ENCODE data around the gene TMEM60. TPM values are rescaled to one million over a fixed set of nuclear protein-coding genes. Genes with fewer than 3 reads are reported as not detected.

Gene TMEM60
- total RNA-seq, 1 donor from 2014 or later: 17.2 TPM

GRCh38 chr7:77783545-77783944 is 14.7 kb downstream of the TMEM60 start:
- peaks cover 37% of the 10 kb centered on the region for H3K36me3 Mint-ChIP-seq
- no peaks in the 10 kb centered on the region for H3K27me3 Mint-ChIP-seq (ENCODE audit: low read depth)
- no peak for DNase-seq (ENCODE audit: low spot score in 2 of 2, unreplicated experiment in 2 of 2)
- TF ChIP-seq CTCF (IDR thresholded peaks at IDR 0.05; ENCODE audit: unreplicated experiment): no peak
- peaks cover 7% of the 10 kb centered on the region for H3K4me1 Mint-ChIP-seq
- H3K9me3 Mint-ChIP-seq: peaks cover 10% of the 10 kb centered on the region
- peak overlapping the region; percentile 7 for H3K27ac Mint-ChIP-seq
- no peak overlapping the region for H3K4me3 Mint-ChIP-seq

GRCh38 chr7:77783111-77783510 is 15.1 kb downstream of the TMEM60 start:
- peak overlapping the region; percentile 7 for H3K27ac Mint-ChIP-seq
- peaks cover 7% of the 10 kb centered on the region for H3K4me1 Mint-ChIP-seq
- no peak overlapping the region for H3K4me3 Mint-ChIP-seq
- DNase-seq (ENCODE audit: low spot score in 2 of 2, unreplicated experiment in 2 of 2): no peak
- H3K36me3 Mint-ChIP-seq: peaks cover 40% of the 10 kb centered on the region
- no peak for TF ChIP-seq CTCF (IDR thresholded peaks at IDR 0.05; ENCODE audit: unreplicated experiment)
- H3K27me3 Mint-ChIP-seq (ENCODE audit: low read depth): no peaks in the 10 kb centered on the region
- H3K9me3 Mint-ChIP-seq: peaks cover 8% of the 10 kb centered on the region

- H3K27ac Mint-ChIP-seq: no peak overlapping the region
These were observed 15.9 kb downstream of the TMEM60 start for GRCh38 chr7:77782383-77782782.

GRCh38 chr7:77778535-77778934 is 19.7 kb downstream of the TMEM60 start:
- Mint-ChIP-seq H3K27ac (no peak overlapping the region), H3K27me3 (ENCODE audit: low read depth) (no peaks in the 10 kb centered on the region), H3K36me3 (peaks cover 54% of the 10 kb centered on the region), H3K4me3 (no peak overlapping the region), H3K9me3 (peaks cover 16% of the 10 kb centered on the region), H3K4me1 (peaks cover 6% of the 10 kb centered on the region)
- DNase-seq (ENCODE audit: low spot score in 2 of 2, unreplicated experiment in 2 of 2): no peak
- no peak for TF ChIP-seq CTCF (IDR thresholded peaks at IDR 0.05; ENCODE audit: unreplicated experiment)

More at GRCh38 chr7:77782383-77782782, 15.9 kb downstream of the TMEM60 start:
- Mint-ChIP-seq H3K4me3 (no peak overlapping the region), H3K36me3 (peaks cover 45% of the 10 kb centered on the region), H3K27me3 (ENCODE audit: low read depth) (no peaks in the 10 kb centered on the region), H3K4me1 (peaks cover 7% of the 10 kb centered on the region), H3K9me3 (peaks cover 10% of the 10 kb centered on the region)
- no peak for TF ChIP-seq CTCF (IDR thresholded peaks at IDR 0.05; ENCODE audit: unreplicated experiment)
- no peak for DNase-seq (ENCODE audit: low spot score in 2 of 2, unreplicated experiment in 2 of 2)

- Mint-ChIP-seq H3K27ac (no peak overlapping the region), H3K4me1 (no peaks in the 10 kb centered on the region), H3K27me3 (ENCODE audit: low read depth) (no peaks in the 10 kb centered on the region), H3K36me3 (peaks cover 37% of the 10 kb centered on the region), H3K4me3 (no peak overlapping the region), H3K9me3 (peaks cover 9% of the 10 kb centered on the region)
- DNase-seq (ENCODE audit: low spot score in 2 of 2, unreplicated experiment in 2 of 2): no peak
- TF ChIP-seq CTCF (IDR thresholded peaks at IDR 0.05; ENCODE audit: unreplicated experiment): no peak
These were observed 26.3 kb downstream of the TMEM60 start for GRCh38 chr7:77771901-77772300.

- Mint-ChIP-seq H3K36me3 (peaks cover 26% of the 10 kb centered on the region), H3K27me3 (ENCODE audit: low read depth) (no peaks in the 10 kb centered on the region), H3K9me3 (no peaks in the 10 kb centered on the region), H3K4me3 (no peak overlapping the region), H3K4me1 (peaks cover 6% of the 10 kb centered on the region), H3K27ac (no peak overlapping the region)
- TF ChIP-seq CTCF (IDR thresholded peaks at IDR 0.05; ENCODE audit: unreplicated experiment): no peak
- no peak for DNase-seq (ENCODE audit: low spot score in 2 of 2, unreplicated experiment in 2 of 2)
These were observed 27.9 kb downstream of the TMEM60 start for GRCh38 chr7:77770316-77770715.

Data from mesothelial cell of epicardium (in vitro differentiated cells).